GM21390 (cell line): ENCODE measurements around the gene CCDC74B.
"Not testable (repeated sequence)": the region's sequence is repeated elsewhere in the genome, so short reads cannot be mapped to it uniquely, and the experiment has no call there.

Experiments used
- ATAC-seq: cut with Tn5 transposase; IDR thresholded peaks from one replicate; pipeline ENCODE4 v1.9.1; 2021; ENCODE audit not compliant: unreplicated experiment

Gene CCDC74B

GRCh38 chr2:130166611-130167010 lies 21.7 kb upstream of the CCDC74B start:
- ATAC-seq: not testable (repeated sequence)

GRCh38 chr2:130165293-130166016 lies 20.5 kb upstream of the CCDC74B start:
- no peak for ATAC-seq

- no peak for ATAC-seq
Measured at GRCh38 chr2:130162968-130163367, 18.1 kb upstream of the CCDC74B start.

GRCh38 chr2:130162486-130162885 lies 17.6 kb upstream of the CCDC74B start:
- not testable (repeated sequence) for ATAC-seq

GRCh38 chr2:130160838-130161705 lies 16.2 kb upstream of the CCDC74B start:
- ATAC-seq: not testable (repeated sequence)

GRCh38 chr2:130160131-130160530 lies 15.2 kb upstream of the CCDC74B start:
- no peak for ATAC-seq

- ATAC-seq: not testable (repeated sequence)
Measured at GRCh38 chr2:130159376-130159775, 14.5 kb upstream of the CCDC74B start.

GRCh38 chr2:130158631-130159030 lies 13.7 kb upstream of the CCDC74B start:
- ATAC-seq: no peak

- ATAC-seq: peak; percentile 79
Measured at GRCh38 chr2:130157825-130158514, 13.1 kb upstream of the CCDC74B start.

GRCh38 chr2:130157354-130157753 lies 12.4 kb upstream of the CCDC74B start:
- ATAC-seq: peak; percentile 36

GRCh38 chr2:130156624-130157004 lies 11.7 kb upstream of the CCDC74B start:
- ATAC-seq: no peak

GRCh38 chr2:130155956-130156623 lies 11.2 kb upstream of the CCDC74B start:
- ATAC-seq: not testable (repeated sequence)

GRCh38 chr2:130154773-130155765 lies 10.2 kb upstream of the CCDC74B start:
- no peak for ATAC-seq

GRCh38 chr2:130154423-130154770 lies 9.5 kb upstream of the CCDC74B start:
- ATAC-seq: not testable (repeated sequence)

GRCh38 chr2:130153721-130154422 lies 9.0 kb upstream of the CCDC74B start:
- ATAC-seq: not testable (repeated sequence)

- ATAC-seq: no peak
Measured at GRCh38 chr2:130152816-130153595, 8.1 kb upstream of the CCDC74B start.

GRCh38 chr2:130152136-130152815 lies 7.4 kb upstream of the CCDC74B start:
- not testable (repeated sequence) for ATAC-seq

GRCh38 chr2:130151145-130151512 lies 6.2 kb upstream of the CCDC74B start:
- not testable (repeated sequence) for ATAC-seq
